NCI-H345 treated with DMSO at 0.1 percent for 48 hours (cell line): ENCODE data around the gene AGMO.
"Not testable (repeated sequence)": the region's sequence is repeated elsewhere in the genome, so short reads cannot be mapped to it uniquely, and the experiment has no call there.

Experiments used
- DNase-seq: peaks from one replicate; lab custom pipeline; 2025; ENCODE audit not compliant: unreplicated experiment; lab: John Stamatoyannopoulos, UW

Gene AGMO

GRCh38 chr7:15560968-15561367 lies 847 bp downstream of the AGMO start:
- no peak for DNase-seq

DNA sequence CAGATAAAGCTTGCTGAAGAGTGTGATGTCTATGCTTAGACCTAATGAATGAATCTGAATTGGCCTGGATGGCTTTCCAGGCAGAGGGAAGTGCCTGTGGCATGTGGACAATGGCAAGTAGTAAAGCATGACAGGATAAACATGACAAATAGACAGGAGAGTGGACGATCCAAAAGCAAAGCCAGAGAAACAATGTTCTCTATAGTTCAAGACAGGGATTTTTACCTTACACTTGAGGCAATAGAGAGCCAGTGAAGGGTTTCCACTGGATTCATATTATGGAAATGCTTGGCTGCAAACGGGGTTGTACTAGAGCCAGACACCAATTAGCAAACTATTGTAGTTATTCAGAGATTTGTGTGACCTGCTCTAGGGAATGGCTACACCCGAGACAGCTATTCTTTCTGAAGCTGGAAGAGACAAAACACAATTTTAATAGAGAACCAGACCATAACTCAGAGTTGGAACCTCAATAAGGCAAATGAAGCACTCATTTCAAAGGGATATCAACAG lies 2.3 kb downstream of the AGMO start:
- peak; percentile 53 for DNase-seq

DNA sequence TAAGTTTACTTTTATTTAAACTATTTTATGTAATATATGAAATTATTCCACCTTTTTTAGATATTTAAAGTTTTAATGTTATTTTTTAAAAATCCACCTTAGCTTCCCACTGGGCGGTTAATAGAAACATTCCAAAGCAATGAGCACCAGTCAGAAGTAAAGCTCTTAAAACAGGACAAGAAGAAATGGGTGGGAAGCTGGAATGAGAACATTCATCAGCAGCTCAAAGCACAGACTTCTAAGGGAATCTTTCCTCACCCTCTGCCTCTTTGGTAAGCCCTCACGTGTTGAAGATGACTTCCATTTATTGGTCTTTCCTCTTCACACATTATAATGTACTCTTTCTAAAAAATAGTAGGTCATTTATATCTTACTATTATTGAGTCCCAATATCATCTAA lies 3.1 kb downstream of the AGMO start:
- DNase-seq, result no peak

- DNase-seq, result no peak
These were observed 4.1 kb downstream of the AGMO start for GRCh38 chr7:15557686-15558085.

GRCh38 chr7:15557186-15557585 lies 4.6 kb downstream of the AGMO start:
- no peak for DNase-seq

DNA sequence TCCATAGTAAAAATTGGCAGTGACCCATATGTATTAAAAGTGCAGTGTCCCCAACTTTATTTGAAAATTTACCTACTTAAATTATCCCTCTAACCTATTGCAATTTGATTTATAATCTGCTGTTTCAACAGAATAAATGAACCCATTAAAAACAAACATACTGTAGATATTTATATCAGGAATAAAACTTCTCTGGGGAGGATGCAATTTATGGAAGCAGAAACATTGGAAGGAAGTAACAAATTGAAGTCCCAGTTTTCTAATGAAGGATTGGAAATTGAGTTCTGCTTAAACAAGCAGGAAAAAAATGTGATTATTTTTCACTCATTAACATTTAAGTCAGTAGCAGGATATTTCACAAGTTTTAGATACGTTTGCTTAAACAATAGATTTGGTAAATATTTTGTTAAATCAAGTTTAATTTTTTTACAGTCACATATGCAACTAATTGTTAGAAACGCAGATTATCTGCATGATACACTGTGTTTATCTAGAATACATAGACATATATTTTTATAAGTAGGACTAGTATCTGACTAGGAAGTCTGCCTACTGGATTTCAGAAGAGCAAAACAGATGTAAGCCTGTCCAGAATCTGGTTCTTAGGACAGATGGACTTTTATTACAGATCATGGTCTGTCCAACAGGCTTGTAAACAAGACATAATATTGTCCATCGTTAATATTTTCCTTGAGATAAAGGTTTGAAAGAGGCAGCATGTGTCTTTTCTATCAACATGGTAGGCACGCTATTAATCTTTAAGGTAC lies 5.3 kb downstream of the AGMO start:
- DNase-seq, result no peak

GRCh38 chr7:15555381-15555859 lies 6.4 kb downstream of the AGMO start:
- no peak for DNase-seq

GRCh38 chr7:15554744-15555143 lies 7.1 kb downstream of the AGMO start:
- no peak for DNase-seq

GRCh38 chr7:15554081-15554480 lies 7.7 kb downstream of the AGMO start:
- DNase-seq, result no peak

- DNase-seq, result not testable (repeated sequence)
These were observed 14.5 kb downstream of the AGMO start for GRCh38 chr7:15547320-15547719.

DNA sequence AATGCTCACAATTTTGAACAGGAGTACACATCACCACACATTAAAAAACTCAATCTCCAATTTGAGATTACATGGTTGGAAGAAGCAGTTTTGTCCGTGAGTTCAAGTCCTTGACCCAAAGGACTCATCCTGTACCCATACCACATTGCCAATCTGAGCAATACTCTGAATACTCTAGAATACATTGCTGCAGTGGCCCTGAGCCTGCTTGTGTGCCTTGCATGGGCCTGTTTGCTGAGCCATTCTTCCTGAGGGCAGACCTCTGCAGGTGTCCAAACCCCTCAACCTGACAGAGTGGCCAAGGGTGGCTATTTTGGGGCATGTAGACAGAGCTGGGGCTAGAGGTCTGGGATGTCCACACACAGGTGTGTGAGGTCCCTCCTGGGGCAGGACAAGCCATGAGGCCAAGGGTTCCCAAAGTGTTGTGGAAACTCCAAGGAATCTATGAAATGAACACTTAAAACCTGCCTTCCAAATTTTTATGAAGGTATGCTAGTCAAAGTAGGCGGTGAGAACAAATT lies 15.5 kb downstream of the AGMO start:
- DNase-seq, result no peak

- DNase-seq, result no peak
These were observed 17.8 kb downstream of the AGMO start for GRCh38 chr7:15544050-15544449.

DNA sequence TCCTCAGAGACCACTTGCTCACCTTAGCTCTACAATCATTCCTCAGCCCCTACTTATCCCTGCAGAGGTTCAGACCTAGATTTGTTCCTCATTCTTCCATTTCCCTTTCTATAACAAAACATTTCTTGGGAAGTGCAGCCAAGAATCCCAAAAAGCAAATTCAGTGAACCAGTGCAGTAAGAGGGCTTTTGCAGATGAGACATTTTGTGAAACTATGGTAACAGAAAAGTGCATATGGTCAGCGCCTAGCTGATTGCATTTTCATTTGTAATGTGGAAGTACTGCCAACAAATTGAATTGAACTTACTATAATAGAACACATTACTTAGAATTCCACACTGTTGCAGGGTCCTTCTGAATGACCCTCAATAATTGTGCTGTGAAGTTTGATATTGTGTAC lies 18.6 kb downstream of the AGMO start:
- DNase-seq, result no peak

DNA sequence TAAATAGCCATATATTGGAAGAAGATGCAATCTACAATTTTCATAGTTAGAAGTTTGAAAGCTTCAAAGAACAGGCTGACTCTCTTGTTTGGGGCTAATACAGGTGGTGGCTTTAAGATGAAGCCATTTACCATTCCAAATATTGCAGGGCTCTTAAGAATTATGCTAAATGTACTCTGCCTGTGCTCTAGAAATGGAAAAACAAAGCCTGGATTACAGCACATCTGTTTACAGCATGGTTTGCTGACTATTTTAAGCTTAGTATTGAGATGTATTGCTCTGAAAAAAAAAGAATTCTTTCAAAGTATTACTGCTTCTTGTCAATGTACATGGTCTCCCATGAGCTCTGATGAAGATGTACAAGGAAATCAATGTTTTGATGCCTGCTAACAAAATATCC lies 34.2 kb downstream of the AGMO start:
- DNase-seq, result no peak

GRCh38 chr7:15525652-15526263 lies 36.1 kb downstream of the AGMO start:
- no peak for DNase-seq

DNA sequence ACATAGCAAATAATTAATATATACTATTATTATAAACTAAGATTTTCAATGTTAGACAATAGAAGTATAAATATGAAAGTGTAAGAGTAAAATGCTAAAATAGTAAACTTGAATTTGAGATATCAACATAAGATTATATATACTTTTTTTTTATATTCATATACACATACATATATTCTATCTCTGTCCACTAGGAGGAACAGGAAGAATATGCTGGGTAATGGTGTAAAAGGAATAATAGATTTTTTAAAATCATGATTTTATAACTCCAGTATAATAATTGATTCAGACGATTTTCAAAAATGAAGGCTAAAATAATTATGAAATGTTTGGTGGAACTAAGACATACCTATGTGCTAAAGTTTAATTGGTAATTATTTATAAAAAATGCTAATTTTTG lies 37.7 kb downstream of the AGMO start:
- DNase-seq, result no peak

DNA sequence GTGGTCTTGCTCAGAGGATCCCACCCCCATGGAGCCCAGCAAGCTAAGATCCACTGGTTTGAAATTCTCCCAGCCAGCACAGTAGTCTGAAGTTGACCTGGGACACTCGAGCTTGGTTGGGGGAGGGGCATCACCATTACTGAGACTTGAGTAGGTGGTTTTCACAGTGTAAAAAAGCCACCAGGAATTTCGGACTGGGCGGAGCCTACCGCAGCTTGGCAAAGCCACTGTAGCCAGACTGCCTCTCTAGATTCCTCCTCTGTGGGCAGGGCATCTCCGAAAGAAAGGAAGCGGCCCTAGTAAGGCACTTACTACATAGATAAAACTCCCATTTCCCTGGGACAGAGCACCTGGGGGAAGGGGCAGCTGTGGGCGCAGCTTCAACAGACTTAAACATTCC lies 44.0 kb downstream of the AGMO start:
- not testable (repeated sequence) for DNase-seq

- DNase-seq, result no peak
These were observed 46.6 kb downstream of the AGMO start for GRCh38 chr7:15515252-15515651.

- no peak for DNase-seq
These were observed 53.6 kb downstream of the AGMO start for GRCh38 chr7:15508258-15508657.

DNA sequence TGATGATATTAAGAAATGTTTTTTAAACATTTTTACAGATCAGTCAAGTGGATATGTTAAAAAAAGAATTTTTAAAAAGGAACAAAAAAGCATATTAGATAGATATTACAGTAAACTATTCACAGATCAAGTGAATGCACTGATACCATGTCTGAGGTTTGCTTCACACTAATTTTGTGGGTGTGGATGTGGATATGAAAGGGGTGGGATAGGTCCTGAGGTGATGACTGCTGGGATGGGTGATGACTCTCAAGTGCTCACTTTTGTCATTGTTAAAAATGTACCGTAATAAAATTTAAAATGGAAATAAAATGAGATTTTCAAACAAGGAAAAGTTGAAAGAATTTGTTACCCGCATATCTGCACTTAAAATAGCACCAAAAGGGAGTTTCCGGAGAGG lies 54.1 kb downstream of the AGMO start:
- DNase-seq, result no peak

DNA sequence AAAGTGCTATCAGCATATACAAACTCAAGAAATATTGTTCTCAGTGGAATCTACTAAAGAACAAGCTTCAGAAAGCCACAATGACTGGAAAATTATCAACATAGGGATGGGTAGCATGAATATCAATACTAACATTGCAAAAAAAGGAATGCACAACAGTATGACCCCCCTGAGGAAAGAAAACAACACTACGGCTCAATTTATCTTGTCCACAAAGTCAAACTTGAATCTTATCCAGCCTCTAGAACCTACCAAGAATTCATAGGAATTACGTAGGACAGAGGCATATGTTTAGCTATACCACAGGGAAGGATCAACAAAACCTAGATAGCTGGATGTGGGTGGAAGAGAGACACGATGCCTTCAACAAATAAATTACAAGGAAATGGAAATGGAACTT lies 54.6 kb downstream of the AGMO start:
- no peak for DNase-seq

DNA sequence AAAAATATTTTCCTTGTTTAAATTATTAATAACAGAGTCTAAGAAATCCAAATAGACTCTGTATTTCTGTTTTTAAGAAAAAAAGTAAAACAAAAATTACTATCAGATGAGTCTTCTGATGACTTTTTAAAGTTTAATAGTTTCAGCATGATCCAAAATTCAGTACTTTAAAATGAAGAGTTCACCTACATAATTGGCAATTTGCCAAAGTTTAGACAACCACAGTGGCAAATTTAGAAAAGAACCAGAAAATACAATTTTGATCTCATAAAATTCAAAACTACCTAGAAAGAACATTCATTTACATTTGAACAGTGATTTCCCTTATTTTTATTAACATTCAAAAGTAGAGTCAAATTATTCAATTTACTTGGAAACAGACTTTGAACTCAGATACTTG lies 56.1 kb downstream of the AGMO start:
- DNase-seq, result no peak
